Thyroid gland (tissue), 4 donors: Measurements from ENCODE around the gene HMCN2. TPM values are rescaled to one million over a fixed set of nuclear protein-coding genes. Genes with fewer than 3 reads are reported as not detected.

Experiments used
- DNase-seq, 2 donors: peaks; one replicate each; pipeline ENCODE4 v3.0.0-alpha.2; 2019
- H3K27ac ChIP-seq, 3 donors: fragments of 200-600 bp; sonication (generic); 1 replicate in 2 of 3; 2 replicates in 1 of 3; pipeline ENCODE4 v1.5.1; 2016 to 2019; ENCODE audit warnings: mild to moderate bottlenecking in 1 of 3, moderate library complexity in 1 of 3
- H3K27me3 ChIP-seq: fragments of 200-600 bp; sonication (generic); one replicate; pipeline ENCODE4 v1.5.1; 2019
- H3K36me3 ChIP-seq, 2 donors: fragments of 200-600 bp; sonication (generic); one replicate each; pipeline ENCODE4 v1.5.1; 2016 to 2019
- H3K4me1 ChIP-seq, 2 donors: fragments of 200-600 bp; sonication (generic); one replicate each; pipeline ENCODE4 v1.5.1; 2017 to 2019
- H3K4me3 ChIP-seq, 3 donors: fragments of 200-600 bp; sonication (generic); replicated peaks in 1 of 3; 1 replicate in 2 of 3; 2 replicates in 1 of 3; pipeline ENCODE4 v1.5.1; 2016; ENCODE audit warnings: mild to moderate bottlenecking in 1 of 3
- H3K9me3 ChIP-seq: fragments of 200-600 bp; sonication (generic); one replicate; pipeline ENCODE4 v1.5.1; 2017
- CTCF ChIP-seq, 6 experiments: fragments of 200-600 bp in 3 of 6; fragments of 450-650 bp in 3 of 6; sonication (generic) in 3 of 6; IDR thresholded peaks; one replicate each; pipeline ENCODE4 v1.5.1; 2016 to 2019; ENCODE audit warnings: antibody characterized with exemption in 6 of 6, mild to moderate bottlenecking in 2 of 6, inconsistent platforms in 1 of 6, moderate library complexity in 1 of 6
- POLR2A ChIP-seq, 2 donors: fragments of 450-650 bp; IDR thresholded peaks; one replicate each; pipeline ENCODE4 v1.6.1; 2017; ENCODE audit warnings: antibody characterized with exemption in 2 of 2, mild to moderate bottlenecking in 2 of 2, moderate library complexity in 1 of 2
- WGBS, 2 donors: methylation state at CpG; one replicate each; pipeline ENCODE4 v1.1.5; 2017; 5-methylcytosine and 5-hydroxymethylcytosine counted together
- intact Hi-C: fragments of 100-400 bp; cut with DNase I; formaldehyde crosslinking; loops from one replicate; pipeline ENCODE4 v1.15.1; 2023
- total RNA-seq, 4 donors: library from RNA; depleted of rRNA; stranded (reverse); fragments of >200 nt; gene quantifications; one replicate each; pipeline ENCODE4 v1.2.3, GENCODE V29; 2016

HMCN2 gene
- total RNA-seq, 4 donors from 2014 or later, result 1.7 to 5.5 (median 3.5) TPM

GRCh38 chr9:130447193-130447816, 181.7 kb downstream of the HMCN2 start:
- 64 to 69% methylated on average over 11 to 12 of the region's 12 CpGs for WGBS, 2 donors
- Histone ChIP-seq H3K36me3 (no peaks in the 10 kb centered on the region), H3K4me1 (peaks cover 49 to 71% of the 10 kb centered on the region in 2 donors), H3K4me3 (no peak overlapping the region), H3K27me3 (no peaks in the 10 kb centered on the region), H3K9me3 (no peaks in the 10 kb centered on the region), H3K27ac (peak overlapping the region; percentile 53 to 93 (median 90))
- intact Hi-C loops, result no loop called here
- peak; percentile 42 to 61 for DNase-seq
- TF ChIP-seq POLR2A (IDR thresholded peaks at IDR 0.05), result peak in 1 of 2 donors; percentile 16
- TF ChIP-seq CTCF (IDR thresholded peaks at IDR 0.05), result no peak

- TF ChIP-seq CTCF (IDR thresholded peaks at IDR 0.05) (no peak), POLR2A (IDR thresholded peaks at IDR 0.05) (no peak)
- H3K4me1 ChIP-seq, result peaks cover 53 to 75% of the 10 kb centered on the region in 2 donors
- no peaks in the 10 kb centered on the region for H3K9me3 ChIP-seq
- H3K27ac ChIP-seq, result peak overlapping the region in 2 of 3 donors; percentile 90 to 93
- no peak for DNase-seq
- intact Hi-C loops, result no loop called here
- no peaks in the 10 kb centered on the region for H3K36me3 ChIP-seq
- H3K27me3 ChIP-seq, result no peaks in the 10 kb centered on the region
- H3K4me3 ChIP-seq, result no peak overlapping the region
- WGBS, 2 donors, result 74 to 76% methylated on average over 7 to 12 of the region's 12 CpGs
Measured at GRCh38 chr9:130448035-130448624, 182.6 kb downstream of the HMCN2 start.

- intact Hi-C loops, result no loop called here
Measured at GRCh38 chr9:130448771-130449603, 183.4 kb downstream of the HMCN2 start.

GRCh38 chr9:130450344-130451003, 184.9 kb downstream of the HMCN2 start:
- TF ChIP-seq CTCF (IDR thresholded peaks at IDR 0.05) (no peak), POLR2A (IDR thresholded peaks at IDR 0.05) (no peak)
- no peak for DNase-seq
- intact Hi-C loops, result no loop called here
- Histone ChIP-seq H3K27me3 (no peaks in the 10 kb centered on the region), H3K27ac (peak overlapping the region; percentile 34 to 87 (median 86)), H3K4me3 (no peak overlapping the region), H3K4me1 (peaks cover 61 to 78% of the 10 kb centered on the region in 2 donors), H3K9me3 (no peaks in the 10 kb centered on the region), H3K36me3 (no peaks in the 10 kb centered on the region)
- 65 to 85% methylated on average over 10 to 15 of the region's 15 CpGs for WGBS, 2 donors

More at GRCh38 chr9:130448771-130449603, 183.4 kb downstream of the HMCN2 start:
- Histone ChIP-seq H3K36me3 (no peaks in the 10 kb centered on the region), H3K9me3 (no peaks in the 10 kb centered on the region), H3K4me3 (no peak overlapping the region), H3K27ac (no peak overlapping the region), H3K27me3 (no peaks in the 10 kb centered on the region), H3K4me1 (peaks cover 61 to 83% of the 10 kb centered on the region in 2 donors)
- DNase-seq, result no peak
- TF ChIP-seq CTCF (IDR thresholded peaks at IDR 0.05) (no peak), POLR2A (IDR thresholded peaks at IDR 0.05) (no peak)
- WGBS, 2 donors, result 90 to 97% methylated on average over 9 of the region's 10 CpGs
